ENCODE results near the gene KRT84.

DNA sequence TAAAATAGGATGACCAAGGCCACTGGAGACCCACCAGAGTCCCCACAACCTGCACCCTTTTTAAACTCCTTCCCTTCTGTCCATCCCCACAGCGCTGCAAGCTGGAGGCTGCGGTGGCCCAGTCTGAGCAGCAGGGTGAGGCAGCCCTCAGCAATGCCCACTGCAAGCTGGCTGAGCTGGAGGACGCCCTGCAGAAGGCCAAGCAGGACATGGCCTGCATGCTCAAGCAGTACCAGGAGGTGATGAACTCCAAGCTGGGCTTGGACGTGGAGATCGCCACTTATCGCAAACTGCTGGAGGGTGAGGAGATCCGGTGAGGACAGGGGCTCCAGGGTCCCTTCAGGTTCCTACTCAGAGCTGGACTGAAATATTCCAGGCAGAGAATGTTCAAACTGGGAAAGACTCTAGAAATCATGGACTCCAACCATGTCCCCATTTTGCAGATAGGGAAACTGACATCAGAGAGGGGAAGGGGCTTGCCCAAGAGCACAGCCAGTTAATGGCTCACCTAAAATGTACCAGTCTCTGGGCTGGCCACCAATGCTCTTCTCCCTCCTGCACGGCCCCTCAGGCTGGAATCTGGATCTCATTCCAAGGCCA lies 35.3 kb downstream of the KRT84 start:
- TF ChIP-seq SIN3A (IDR thresholded peaks at IDR 0.05; ENCODE audit: borderline replicate concordance, insufficient read depth, low read length) (no peak), TAF1 (IDR thresholded peaks at IDR 0.05; ENCODE audit: borderline replicate concordance, insufficient read depth, low read length) (no peak), POLR2AphosphoS5 (IDR thresholded peaks at IDR 0.05; ENCODE audit: low read depth, low read length) (no peak), FOXP2 (optimal IDR thresholded peaks at IDR 0.05; ENCODE audit: borderline replicate concordance, extremely low read depth, extremely low read length, insufficient read depth) (no peak)
- TF ChIP-seq, protein P1, sequence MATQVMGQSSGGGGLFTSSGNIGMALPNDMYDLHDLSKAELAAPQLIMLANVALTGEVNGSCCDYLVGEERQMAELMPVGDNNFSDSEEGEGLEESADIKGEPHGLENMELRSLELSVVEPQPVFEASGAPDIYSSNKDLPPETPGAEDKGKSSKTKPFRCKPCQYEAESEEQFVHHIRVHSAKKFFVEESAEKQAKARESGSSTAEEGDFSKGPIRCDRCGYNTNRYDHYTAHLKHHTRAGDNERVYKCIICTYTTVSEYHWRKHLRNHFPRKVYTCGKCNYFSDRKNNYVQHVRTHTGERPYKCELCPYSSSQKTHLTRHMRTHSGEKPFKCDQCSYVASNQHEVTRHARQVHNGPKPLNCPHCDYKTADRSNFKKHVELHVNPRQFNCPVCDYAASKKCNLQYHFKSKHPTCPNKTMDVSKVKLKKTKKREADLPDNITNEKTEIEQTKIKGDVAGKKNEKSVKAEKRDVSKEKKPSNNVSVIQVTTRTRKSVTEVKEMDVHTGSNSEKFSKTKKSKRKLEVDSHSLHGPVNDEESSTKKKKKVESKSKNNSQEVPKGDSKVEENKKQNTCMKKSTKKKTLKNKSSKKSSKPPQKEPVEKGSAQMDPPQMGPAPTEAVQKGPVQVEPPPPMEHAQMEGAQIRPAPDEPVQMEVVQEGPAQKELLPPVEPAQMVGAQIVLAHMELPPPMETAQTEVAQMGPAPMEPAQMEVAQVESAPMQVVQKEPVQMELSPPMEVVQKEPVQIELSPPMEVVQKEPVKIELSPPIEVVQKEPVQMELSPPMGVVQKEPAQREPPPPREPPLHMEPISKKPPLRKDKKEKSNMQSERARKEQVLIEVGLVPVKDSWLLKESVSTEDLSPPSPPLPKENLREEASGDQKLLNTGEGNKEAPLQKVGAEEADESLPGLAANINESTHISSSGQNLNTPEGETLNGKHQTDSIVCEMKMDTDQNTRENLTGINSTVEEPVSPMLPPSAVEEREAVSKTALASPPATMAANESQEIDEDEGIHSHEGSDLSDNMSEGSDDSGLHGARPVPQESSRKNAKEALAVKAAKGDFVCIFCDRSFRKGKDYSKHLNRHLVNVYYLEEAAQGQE (IDR thresholded peaks at IDR 0.05; ENCODE audit: insufficient read depth in 1 of 2, low read depth in 2 of 2, low read length in 2 of 2) = no peak

All from PFSK-1 (cell line).